Neural cell (in vitro differentiated cells): ENCODE results near the gene OSBPL2. TPM values are rescaled to one million over a fixed set of nuclear protein-coding genes. Genes with fewer than 3 reads are reported as not detected.

Experiments
- H2AFZ ChIP-seq: fragments of 200-600, 300-800 bp; sonication (generic), shearing (Covaris generic); 2 replicates; pipeline ENCODE4 v1.6.0; 2014; ENCODE audit warnings: low read depth, mild to moderate bottlenecking, antibody characterized with exemption, low read length, moderate library complexity
- H3F3A ChIP-seq: fragments of 200-600 bp; shearing (Covaris generic); 2 replicates; pipeline ENCODE4 v1.6.1; 2016; ENCODE audit warnings: mild to moderate bottlenecking, moderate library complexity, mixed read lengths, antibody characterized with exemption, low read length; ENCODE audit not compliant: insufficient read depth, poor library complexity, severe bottlenecking
- H3K27ac ChIP-seq: fragments of 200-600, 300-800 bp; sonication (generic), shearing (Covaris generic); 2 replicates; pipeline ENCODE4 v1.5.1; 2014; ENCODE audit warnings: mild to moderate bottlenecking, low read length, moderate library complexity
- H3K27me3 ChIP-seq: fragments of 300-800, 200-600 bp; sonication (generic), shearing (Covaris generic); 2 replicates; pipeline ENCODE4 v1.6.0; 2014; ENCODE audit warnings: mild to moderate bottlenecking, low read depth, low read length, moderate library complexity; ENCODE audit not compliant: insufficient read depth
- H3K36me3 ChIP-seq: fragments of 300-800, 200-600 bp; sonication (generic), shearing (Covaris generic); 2 replicates; pipeline ENCODE4 v1.5.1; 2014; ENCODE audit warnings: mild to moderate bottlenecking, antibody characterized with exemption, low read length, moderate library complexity; ENCODE audit not compliant: insufficient read depth
- H3K4me2 ChIP-seq: fragments of 300-800, 200-600 bp; sonication (generic), shearing (Covaris generic); 2 replicates; pipeline ENCODE4 v1.6.0; 2014; ENCODE audit warnings: mild to moderate bottlenecking, low read length
- H3K4me3 ChIP-seq: fragments of 300-800, 200-600 bp; sonication (generic), shearing (Covaris generic); 2 replicates; pipeline ENCODE4 v1.5.1; 2014; ENCODE audit warnings: mild to moderate bottlenecking, low read length, moderate library complexity
- H3K79me2 ChIP-seq: fragments of 200-600 bp; shearing (Covaris generic); replicated peaks from 2 replicates; pipeline ENCODE4 v1.6.0; 2014; ENCODE audit warnings: mild to moderate bottlenecking, low read length, moderate library complexity; ENCODE audit not compliant: insufficient read depth
- H3K9ac ChIP-seq: fragments of 300-800, 200-600 bp; sonication (generic), shearing (Covaris generic); 2 replicates; pipeline ENCODE4 v1.6.1; 2016; ENCODE audit warnings: mild to moderate bottlenecking, low read length, mixed read lengths
- H3K9me2 ChIP-seq: fragments of 200-600 bp; shearing (Covaris generic); 2 replicates; pipeline ENCODE4 v1.6.1; 2016; ENCODE audit warnings: mild to moderate bottlenecking, low read length, mixed read lengths; ENCODE audit not compliant: insufficient read depth
- H3K9me3 ChIP-seq: fragments of 200-600, 300-800 bp; sonication (generic), shearing (Covaris generic); 2 replicates; pipeline ENCODE4 v1.6.1; 2016; ENCODE audit warnings: mild to moderate bottlenecking, mixed run types, low read length, moderate library complexity, mixed read lengths
- H4K20me1 ChIP-seq: fragments of 200-600 bp; shearing (Covaris generic); 2 replicates; pipeline ENCODE4 v1.6.1; 2016; ENCODE audit warnings: mild to moderate bottlenecking, mixed run types; ENCODE audit not compliant: insufficient read depth
- CTCF ChIP-seq: fragments of 450-650 bp; IDR thresholded peaks from 2 replicates; pipeline ENCODE4 v1.5.1; 2014; ENCODE audit warnings: antibody characterized with exemption, mild to moderate bottlenecking, moderate library complexity; ENCODE audit not compliant: poor library complexity, severe bottlenecking
- EP300 ChIP-seq: fragments of 450-650 bp; conservative IDR thresholded peaks from 2 replicates; pipeline ENCODE4 v1.6.1; 2014; ENCODE audit warnings: antibody characterized with exemption, mild to moderate bottlenecking, moderate library complexity; ENCODE audit not compliant: poor library complexity, severe bottlenecking
- EZH2 ChIP-seq: fragments of 200-600, 300-800 bp; shearing (Covaris generic), sonication (generic); IDR thresholded peaks from 2 replicates; pipeline ENCODE4 v1.6.1; 2014; ENCODE audit warnings: antibody characterized with exemption, low read length, borderline replicate concordance, mild to moderate bottlenecking; ENCODE audit not compliant: insufficient read depth, poor library complexity, severe bottlenecking
- MXI1 ChIP-seq: fragments of 450-650 bp; conservative IDR thresholded peaks from 2 replicates; pipeline ENCODE4 v1.6.1; 2014; ENCODE audit warnings: antibody characterized with exemption, mild to moderate bottlenecking; ENCODE audit not compliant: poor library complexity, severe bottlenecking
- POLR2AphosphoS5 ChIP-seq: IDR thresholded peaks from 2 replicates; pipeline ENCODE4 v1.6.1; 2012
- RAD21 ChIP-seq: fragments of 450-650 bp; conservative IDR thresholded peaks from 2 replicates; pipeline ENCODE4 v1.6.1; 2014; ENCODE audit warnings: antibody characterized with exemption, mild to moderate bottlenecking, moderate library complexity
- REST ChIP-seq: IDR thresholded peaks from 2 replicates; pipeline ENCODE4 v1.6.1; 2012; ENCODE audit warnings: borderline replicate concordance
- SMC3 ChIP-seq: fragments of 450-650 bp; conservative IDR thresholded peaks from 2 replicates; pipeline ENCODE4 v1.6.1; 2014; ENCODE audit warnings: antibody characterized with exemption, mild to moderate bottlenecking, moderate library complexity; ENCODE audit not compliant: poor library complexity
- TAF1 ChIP-seq: IDR thresholded peaks from 2 replicates; pipeline ENCODE4 v1.6.1; 2012; ENCODE audit warnings: low read depth
- polyA plus RNA-seq: library from polyadenylated mRNA; depleted of rRNA; stranded (reverse); fragments of >200 nt; gene quantifications from 2 replicates; pipeline ENCODE4 v1.2.3, GENCODE V29; 2014

The OSBPL2 gene
- polyA plus RNA-seq, 1 donor from 2014 or later, result 41.5 TPM

- Histone ChIP-seq H3K9ac (no peak overlapping the region), H3K4me3 (no peak overlapping the region), H3K9me3 (no peaks in the 10 kb centered on the region), H2AFZ (no peak overlapping the region), H3K27me3 (no peaks in the 10 kb centered on the region), H3K79me2 (no peaks in the 10 kb centered on the region), H3K9me2 (no peaks in the 10 kb centered on the region), H3K36me3 (no peaks in the 10 kb centered on the region), H3K27ac (no peak overlapping the region), H3F3A (no peaks in the 10 kb centered on the region), H4K20me1 (no peaks in the 10 kb centered on the region), H3K4me2 (no peak overlapping the region)
- TF ChIP-seq POLR2AphosphoS5, result no peak
- TF ChIP-seq REST, result no peak
- TF ChIP-seq MXI1, result no peak
- no peak for TF ChIP-seq EP300
- no peak for TF ChIP-seq TAF1
- TF ChIP-seq CTCF, result no peak
Observed at GRCh38 chr20:62232194-62232593, 6.1 kb upstream of the OSBPL2 start.

- Histone ChIP-seq H3K9me2 (no peaks in the 10 kb centered on the region), H3K79me2 (peaks cover 4% of the 10 kb centered on the region), H3K36me3 (no peaks in the 10 kb centered on the region), H3K9me3 (no peaks in the 10 kb centered on the region), H3K27me3 (no peaks in the 10 kb centered on the region), H2AFZ (no peak overlapping the region), H3F3A (no peaks in the 10 kb centered on the region), H3K9ac (no peak overlapping the region), H3K4me3 (no peak overlapping the region), H3K27ac (no peak overlapping the region), H4K20me1 (no peaks in the 10 kb centered on the region), H3K4me2 (no peak overlapping the region)
- TF ChIP-seq SMC3, result no peak
- TF ChIP-seq EZH2, result no peak
- TF ChIP-seq POLR2AphosphoS5, result no peak
- TF ChIP-seq TAF1, result no peak
- TF ChIP-seq RAD21, result no peak
- TF ChIP-seq MXI1, result no peak
- no peak for TF ChIP-seq EP300
- TF ChIP-seq REST, result no peak
- no peak for TF ChIP-seq CTCF
Observed at GRCh38 chr20:62232770-62233645, 5.3 kb upstream of the OSBPL2 start.
